Iris pigment epithelial cell (primary cell): ENCODE data around the gene HS3ST3B1.

Experiments used
- DNase-seq: peaks from one replicate; pipeline ENCODE4 v3.0.0-alpha.2; 2011; ENCODE audit warnings: low read depth

HS3ST3B1 gene

DNA sequence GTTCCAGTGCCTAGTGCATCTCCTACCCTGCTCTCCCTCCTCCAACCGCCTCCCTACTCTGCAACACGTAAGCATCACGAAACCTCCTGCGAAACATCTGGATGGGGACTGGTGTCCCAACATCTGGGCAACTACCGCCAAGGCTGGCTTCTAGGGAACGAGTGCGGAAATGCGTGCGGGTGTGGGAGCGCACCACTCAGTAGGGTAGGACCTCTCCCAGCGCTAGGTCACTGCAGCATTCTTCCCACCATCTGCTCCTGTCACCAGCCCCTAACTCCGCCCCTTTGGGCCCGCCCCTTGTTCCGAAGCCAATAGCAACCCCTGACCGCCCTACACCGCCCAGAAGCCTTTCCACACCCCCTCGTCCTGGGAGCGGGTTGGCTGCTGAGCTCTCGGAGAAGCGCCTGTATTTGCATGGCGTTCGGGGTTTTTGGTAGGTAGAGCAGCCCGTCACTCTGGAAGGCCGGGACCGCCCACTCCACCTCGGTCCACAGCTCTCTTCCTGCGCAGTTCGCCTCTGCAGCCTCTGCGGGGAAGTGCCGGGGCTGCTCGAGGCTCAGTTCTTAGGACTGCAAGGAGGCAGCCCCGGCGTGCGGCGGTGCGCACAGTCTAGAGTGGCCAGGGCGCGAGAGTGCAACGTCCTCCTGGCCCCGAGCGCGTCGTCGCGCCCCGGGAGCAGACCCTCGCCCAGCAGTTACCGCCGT, at the start of gene HS3ST3B1:
TSS of gene HS3ST3B1 (plus strand) at position 507 of the 704 bp plus-strand sequence. CDS start 438 bp downstream, outside the sequence.
- peak; percentile 100 for DNase-seq

GRCh38 chr17:14261406-14261805, 39.5 kb upstream of the HS3ST3B1 start:
- DNase-seq, result no peak

DNA sequence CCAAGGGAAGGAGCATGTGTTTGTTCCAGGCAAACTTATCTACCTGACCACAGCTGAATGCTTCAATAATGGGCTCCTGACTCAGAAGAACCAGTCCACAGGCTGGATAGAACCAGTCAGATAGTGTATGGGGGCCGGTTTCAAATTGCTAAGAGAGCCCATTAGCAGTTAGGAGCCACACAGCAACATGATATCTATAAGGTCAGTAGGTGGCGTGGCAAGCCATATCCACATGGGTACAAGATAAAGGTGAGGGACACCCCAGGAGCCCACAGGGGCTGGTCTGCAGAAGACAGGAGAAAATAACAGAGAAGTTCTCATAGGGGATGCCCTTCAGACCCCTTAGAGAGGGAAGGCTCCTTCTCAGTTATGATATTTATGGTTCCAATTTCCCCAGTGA, 32.6 kb upstream of the HS3ST3B1 start:
- no peak for DNase-seq

DNA sequence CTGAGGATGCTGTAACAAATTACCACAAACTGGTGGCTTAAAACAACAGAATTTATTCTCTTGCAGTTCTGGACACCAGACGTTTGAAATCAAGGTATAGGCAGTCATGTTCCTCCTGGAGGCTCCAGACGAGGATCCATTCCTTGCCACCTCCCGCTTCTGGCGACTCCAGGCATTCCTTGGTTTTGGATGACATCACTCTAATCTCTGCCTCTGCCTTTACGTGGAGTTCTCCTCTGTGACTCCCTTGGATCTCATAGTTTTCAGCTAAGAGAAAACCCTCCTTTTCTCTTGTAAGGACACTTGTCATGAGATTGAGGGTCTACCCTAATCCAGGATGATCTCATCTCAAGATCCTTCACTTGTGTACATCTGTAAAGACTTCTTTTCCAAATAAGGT, 31.4 kb upstream of the HS3ST3B1 start:
- DNase-seq, result no peak

GRCh38 chr17:14270508-14270907, 30.4 kb upstream of the HS3ST3B1 start:
- DNase-seq, result no peak

- DNase-seq, result no peak
Observed at GRCh38 chr17:14276535-14277250, 24.2 kb upstream of the HS3ST3B1 start.

GRCh38 chr17:14281530-14281929, 19.4 kb upstream of the HS3ST3B1 start:
- DNase-seq, result no peak

DNA sequence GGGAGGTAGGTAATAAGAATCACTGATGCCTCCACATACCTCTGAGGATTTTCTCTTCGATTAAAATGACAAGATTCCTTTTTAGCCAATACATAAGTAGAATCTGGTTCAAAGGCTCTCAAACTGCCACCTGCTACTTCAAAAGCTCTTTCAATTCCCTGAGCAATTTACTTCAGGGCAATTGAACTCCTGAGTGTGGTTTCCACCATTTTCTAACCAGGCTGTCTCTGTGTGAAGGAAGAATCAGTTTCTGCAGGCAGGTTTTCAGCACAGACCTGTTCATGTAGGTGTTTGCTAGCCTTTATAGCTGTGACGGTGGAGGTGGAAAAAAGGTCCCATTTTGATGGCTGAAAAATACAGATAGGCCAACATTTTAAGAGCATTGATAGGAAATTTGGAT, 18.2 kb upstream of the HS3ST3B1 start:
- no peak for DNase-seq

DNA sequence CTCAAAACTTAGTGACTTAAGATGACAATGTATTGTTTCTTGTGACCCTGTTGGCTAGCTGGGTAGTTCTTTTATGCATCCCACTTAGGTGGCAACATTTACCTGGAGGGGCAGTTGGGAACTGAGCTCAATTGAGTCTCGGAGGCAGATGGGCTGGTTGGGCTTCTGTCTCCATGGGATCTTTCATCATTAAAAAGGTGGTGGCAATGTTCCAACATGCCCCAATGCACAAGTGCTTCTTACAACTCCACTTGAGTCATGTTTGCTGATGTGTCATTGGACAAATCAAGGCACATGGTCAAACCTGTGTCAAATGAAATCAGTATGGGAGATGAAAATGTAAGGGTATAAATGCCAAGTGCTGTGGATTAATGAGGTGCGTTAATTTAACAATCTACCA, 11.7 kb upstream of the HS3ST3B1 start:
- DNase-seq, result no peak

DNA sequence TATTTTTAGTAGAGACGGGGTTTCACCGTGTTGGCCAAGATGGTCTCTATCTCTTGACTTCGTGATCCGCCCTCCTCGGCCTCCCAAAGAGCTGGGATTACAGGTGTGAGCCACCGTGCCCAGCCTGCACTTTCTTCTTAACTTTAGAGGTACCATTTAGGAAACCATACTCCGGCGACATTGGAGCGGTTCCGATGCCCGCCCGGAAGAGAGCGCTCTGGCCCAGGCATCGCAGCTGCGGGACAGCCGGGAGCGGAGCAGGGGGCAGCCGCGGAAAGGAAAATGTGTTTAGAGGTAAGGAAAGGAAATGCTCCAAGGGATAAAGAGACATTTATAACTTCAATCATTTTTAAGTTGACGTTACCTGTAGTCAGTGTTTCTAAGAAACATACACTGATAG, 6.0 kb upstream of the HS3ST3B1 start:
- DNase-seq, result no peak

GRCh38 chr17:14295676-14296075, 5.2 kb upstream of the HS3ST3B1 start:
- DNase-seq, result no peak

DNA sequence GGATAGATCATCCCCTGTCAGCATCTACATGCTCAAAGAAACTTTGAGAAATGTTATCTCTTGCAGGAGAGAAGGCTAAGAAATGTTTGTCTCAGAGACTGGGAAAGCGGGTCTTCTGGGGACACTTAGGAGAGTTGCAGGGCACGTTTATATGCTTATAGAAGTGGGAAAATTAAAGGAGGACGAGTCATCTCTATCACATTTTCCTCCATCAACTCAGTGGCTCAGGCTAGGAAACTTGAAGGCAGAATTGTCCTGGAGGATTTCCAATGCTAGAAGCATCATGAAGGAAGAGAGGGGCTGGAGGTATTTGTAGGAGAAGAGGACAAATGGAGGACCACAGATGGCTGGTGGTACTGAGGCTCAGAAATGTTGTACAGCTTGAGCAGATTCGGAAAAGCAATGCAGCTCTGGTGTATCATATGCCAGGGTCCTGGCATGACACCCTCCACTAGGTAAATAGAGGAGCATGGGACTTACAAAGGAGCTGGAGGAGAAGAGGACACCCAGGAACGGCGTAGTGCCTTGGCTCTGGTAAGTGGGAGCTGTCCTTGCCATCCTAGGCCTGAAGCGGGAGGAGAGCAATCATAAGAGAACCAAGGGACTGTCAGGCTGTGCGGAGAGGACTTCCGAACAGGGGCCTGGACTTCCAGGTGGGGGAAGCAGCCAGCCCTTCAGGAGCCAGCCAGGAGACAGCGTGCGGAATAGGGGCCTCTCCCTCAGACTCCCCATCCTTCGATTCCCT, 4.5 kb upstream of the HS3ST3B1 start:
- DNase-seq, result no peak

DNA sequence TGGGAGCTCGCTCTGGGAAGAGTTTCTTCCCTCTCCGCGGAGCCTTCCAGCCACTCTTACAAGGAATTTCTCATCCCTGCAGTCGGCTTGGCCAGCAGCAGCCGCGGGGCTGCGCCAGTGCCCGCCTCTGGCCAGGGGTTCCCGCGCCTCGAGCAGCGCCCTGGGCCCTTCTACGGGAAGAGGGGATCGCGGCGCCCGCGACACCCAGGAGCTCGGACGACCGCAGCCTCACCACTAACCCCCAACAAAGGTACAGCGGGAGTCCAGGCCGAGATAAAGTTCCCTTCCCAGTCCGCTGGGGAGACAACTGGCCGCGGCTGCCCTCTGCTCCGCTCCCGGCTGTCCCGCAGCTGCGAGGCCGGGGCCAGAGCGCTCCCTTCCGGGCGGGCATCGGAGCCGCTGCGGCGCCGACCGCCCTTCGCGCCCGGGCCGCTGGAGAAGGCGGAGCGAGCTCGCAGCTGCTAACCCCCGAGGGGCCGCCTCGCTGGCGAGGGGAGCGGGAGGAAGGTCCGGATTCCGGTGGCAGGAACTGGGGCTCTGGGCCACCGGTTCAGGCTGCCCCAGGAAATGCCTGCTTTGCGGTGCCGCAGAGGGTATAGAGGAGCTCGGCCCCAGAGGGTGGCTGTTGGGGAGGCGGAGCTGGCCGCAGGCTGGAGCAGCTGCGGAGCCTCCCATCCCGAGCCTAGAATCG, 3.6 kb upstream of the HS3ST3B1 start:
- DNase-seq, result peak; percentile 66

- DNase-seq, result no peak
Observed at GRCh38 chr17:14298221-14298946, 2.5 kb upstream of the HS3ST3B1 start.

DNA sequence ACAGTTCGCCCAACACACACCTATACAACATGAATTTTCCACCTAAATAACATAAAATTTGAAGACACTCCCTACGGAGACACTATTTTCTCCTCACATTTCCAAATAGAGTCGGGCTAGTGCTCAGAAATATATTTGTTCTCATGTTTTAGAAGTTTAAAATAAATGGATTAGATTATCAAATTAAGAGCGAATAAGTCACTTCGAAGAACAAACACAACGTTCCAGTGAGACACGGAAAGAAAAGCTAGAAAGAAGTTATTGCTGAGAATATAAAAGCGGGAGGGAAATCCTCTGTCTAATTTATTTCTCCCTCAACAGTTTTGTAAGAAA, 2.0 kb upstream of the HS3ST3B1 start:
- DNase-seq, result no peak

DNA sequence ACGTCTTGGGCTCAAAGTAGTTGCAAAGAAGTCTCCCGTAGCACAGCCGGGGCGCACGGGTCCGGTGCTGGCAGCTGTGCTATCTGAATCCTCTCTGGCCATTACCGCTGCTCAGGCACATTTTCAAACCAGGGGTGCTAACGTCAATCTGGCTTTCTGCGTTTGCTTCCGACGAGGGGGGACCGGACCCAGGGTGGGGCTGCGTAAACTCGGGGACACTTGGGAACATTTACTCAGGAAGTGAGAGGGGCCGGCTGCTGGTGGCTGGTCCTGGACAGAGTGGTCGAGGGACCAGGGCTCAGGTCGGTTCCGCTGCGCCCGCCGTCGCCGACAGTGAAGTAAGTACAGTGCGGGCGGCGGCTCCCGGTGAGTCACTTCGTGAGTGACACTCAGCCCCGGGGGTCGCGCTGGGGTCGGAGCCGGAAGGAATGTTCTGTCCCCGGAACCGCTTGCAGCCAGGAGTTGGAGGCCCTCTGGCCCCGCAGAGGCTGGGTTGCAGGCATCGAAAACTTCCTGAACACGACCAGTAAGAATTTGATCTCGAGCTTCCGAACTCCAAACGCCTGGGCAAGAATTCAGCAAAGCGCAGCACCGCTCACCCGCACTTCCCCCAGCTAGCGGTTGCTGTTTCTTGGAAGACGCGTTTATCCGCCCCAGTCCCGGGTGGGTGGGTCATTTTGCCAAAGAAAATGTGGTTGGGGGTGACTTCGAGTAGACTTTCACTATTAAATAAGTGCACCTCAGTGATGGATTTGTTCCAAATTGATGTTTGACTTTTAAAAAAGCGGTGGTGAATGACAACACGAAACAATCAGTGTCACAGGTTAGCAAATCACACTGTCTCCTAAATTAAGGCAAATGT, 1.4 kb upstream of the HS3ST3B1 start:
- DNase-seq, result peak; percentile 72

DNA sequence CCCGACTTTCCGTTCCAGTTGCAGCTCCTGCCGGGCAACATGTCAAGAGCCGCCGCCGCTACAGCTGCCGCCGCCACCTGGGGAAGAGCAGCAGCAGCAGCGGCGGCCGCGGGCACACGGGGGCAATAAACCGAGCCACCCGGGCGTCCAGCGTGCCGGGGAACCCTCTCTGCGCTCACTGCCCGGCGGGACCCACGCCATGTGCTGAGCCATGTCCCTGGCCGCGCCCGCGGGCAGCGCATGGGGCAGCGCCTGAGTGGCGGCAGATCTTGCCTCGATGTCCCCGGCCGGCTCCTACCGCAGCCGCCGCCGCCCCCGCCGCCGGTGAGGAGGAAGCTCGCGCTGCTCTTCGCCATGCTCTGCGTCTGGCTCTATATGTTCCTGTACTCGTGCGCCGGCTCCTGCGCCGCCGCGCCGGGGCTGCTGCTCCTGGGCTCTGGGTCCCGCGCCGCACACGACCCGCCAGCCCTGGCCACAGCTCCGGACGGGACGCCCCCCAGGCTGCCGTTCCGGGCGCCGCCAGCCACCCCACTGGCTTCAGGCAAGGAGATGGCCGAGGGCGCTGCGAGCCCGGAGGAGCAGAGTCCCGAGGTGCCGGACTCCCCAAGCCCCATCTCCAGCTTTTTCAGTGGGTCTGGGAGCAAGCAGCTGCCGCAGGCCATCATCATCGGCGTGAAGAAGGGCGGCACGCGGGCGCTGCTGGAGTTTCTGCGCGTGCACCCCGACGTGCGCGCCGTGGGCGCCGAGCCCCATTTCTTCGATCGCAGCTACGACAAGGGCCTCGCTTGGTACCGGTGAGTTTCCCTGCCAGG, 604 bp downstream of the HS3ST3B1 start:
- no peak for DNase-seq

GRCh38 chr17:14302091-14302430, 1.2 kb downstream of the HS3ST3B1 start:
- DNase-seq, result peak; percentile 67

GRCh38 chr17:14302431-14303099, 1.7 kb downstream of the HS3ST3B1 start:
- peak; percentile 89 for DNase-seq
